ENCODE measurements around the gene OR6P1. TPM values are rescaled to one million over a fixed set of nuclear protein-coding genes. Genes with fewer than 3 reads are reported as not detected.

The OR6P1 gene, protein sequence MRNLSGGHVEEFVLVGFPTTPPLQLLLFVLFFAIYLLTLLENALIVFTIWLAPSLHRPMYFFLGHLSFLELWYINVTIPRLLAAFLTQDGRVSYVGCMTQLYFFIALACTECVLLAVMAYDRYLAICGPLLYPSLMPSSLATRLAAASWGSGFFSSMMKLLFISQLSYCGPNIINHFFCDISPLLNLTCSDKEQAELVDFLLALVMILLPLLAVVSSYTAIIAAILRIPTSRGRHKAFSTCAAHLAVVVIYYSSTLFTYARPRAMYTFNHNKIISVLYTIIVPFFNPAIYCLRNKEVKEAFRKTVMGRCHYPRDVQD
- total RNA-seq: not detected

DNA sequence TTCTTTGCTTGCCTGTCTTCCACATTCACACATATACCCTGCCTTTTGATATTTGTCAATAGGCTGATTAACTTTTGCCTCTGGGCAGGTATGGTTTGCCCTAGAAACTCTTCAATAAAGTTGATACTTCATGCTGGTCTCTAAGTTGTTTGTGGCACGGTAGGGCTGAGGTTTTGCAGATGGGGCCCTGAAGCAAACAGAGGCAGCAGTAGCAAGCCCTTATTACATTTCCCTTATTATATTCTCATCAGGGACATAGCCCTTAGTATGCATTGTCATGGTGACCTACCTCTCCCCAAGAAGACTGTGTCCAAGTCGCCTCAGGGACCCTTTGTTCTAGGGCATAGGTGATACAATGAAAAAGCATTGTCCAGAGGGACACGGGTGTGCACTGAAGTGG is at the start of gene OR6P1:
TSS of gene OR6P1 (minus strand) at position 101 of the 400 bp plus-strand sequence. CDS start 6,976 bp downstream, outside the sequence.
- no peak for FAIRE-seq
- DNase-seq (ENCODE audit: low spot score in 2 of 2): no peak

DNA sequence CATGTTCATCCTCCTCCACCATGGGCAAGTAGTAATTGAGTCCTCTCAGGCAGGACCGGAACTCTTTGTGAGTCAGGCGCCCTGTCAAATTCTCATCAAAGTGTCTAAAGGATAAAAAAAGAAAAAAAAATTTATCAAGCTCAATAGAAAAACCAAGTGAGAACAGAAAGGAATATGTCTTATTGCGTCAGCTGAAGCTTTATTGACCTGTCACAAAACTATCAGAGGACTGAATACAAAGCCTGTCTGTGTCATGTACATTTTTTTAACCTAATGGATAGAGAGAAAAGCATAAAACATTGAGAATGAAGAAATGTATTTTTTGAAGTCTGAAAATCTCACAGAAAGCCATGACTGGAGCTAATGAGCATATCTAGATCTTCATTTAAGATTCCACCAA is 43.4 kb upstream of the OR6P1 start:
- no peak for FAIRE-seq

DNA sequence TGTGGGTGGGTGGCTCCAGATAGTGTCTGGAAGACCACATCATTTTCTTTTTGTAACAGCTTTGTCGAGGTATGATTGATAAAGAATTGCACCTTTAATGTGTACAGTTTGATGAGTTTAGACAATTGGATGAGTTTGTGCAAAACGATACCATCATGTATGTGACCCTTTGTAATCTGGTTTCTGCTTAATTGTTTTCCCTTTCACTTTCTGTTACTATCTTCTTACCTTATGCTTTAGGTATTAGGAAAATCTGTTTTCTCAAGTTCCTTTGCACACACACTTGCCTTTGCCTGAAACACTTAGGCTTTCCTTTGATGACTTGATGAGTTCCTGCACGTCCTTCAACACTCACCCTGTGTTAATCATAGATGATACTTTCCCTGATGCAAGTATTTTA is 41.5 kb upstream of the OR6P1 start:
- no peak for DNase-seq (ENCODE audit: low spot score in 2 of 2)
- no peak for FAIRE-seq

More for the DNA sequence above, 43.4 kb upstream of the OR6P1 start:
- DNase-seq (ENCODE audit: low spot score in 2 of 2): no peak

DNA sequence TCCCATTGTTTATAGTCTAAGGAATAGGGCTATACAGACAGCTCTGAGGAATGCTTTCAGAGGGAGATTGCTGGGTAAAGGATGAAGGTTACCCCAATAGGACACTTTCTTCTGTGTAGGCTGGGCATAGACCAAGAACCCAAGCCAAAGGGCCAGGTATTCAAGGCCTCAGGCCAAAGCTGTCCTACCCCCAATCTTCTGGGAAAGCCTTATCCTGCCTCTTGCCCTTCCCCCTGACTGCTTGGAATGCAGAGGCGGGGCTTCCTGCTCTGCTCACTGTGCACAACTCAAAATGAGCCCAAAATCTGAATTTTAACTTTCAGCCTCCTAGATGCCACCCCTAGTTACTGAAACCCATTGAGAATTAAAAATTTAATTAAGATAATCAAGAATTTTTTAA is 36.9 kb upstream of the OR6P1 start:
- DNase-seq (ENCODE audit: low spot score in 2 of 2) (no peak), FAIRE-seq (no peak)

DNA sequence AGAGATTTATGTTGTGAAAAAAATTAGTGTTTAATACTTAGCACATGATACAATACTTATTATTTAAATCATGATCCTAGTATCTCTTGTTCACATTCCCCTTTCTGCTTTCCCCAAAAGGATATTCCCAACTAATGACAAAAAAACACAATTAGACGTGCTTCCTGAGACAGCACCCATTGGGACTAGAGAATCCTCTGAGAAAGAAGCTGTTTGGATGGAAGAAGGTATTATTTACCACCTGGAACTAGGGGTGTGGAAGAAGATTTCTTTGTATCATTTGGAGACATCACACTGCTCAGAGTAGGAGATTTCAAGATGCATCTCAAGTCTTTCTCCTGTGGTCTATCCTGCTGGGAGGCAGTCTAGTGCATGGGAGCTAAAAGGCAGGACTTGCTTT is 34.6 kb upstream of the OR6P1 start, which contains the start of gene OR10Z1:
TSS of gene OR10Z1 (plus strand) at position 301 of the 400 bp plus-strand sequence. CDS start 1,171 bp downstream, outside the sequence.
- no peak for FAIRE-seq
- no peak for DNase-seq (ENCODE audit: low spot score in 2 of 2)

DNA sequence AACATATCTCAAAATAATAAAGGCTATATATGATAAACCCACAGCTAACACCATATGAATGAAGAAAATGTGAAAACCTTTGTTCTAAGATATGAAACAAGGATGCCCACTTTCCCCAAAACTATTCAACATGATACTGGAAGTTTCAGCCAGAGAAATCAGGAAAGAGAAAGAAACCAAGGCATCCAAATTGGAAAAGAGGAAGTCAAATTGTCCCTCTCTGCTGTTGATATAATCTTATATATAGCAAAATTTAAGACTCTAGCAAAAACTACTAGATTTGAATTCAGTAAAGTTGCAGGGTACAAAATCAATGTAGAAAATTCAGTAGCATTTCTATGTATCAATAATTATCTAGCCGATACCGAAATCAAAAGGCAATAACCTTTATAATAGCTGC is 30.4 kb upstream of the OR6P1 start:
- FAIRE-seq (no peak), DNase-seq (ENCODE audit: low spot score in 2 of 2) (no peak)

DNA sequence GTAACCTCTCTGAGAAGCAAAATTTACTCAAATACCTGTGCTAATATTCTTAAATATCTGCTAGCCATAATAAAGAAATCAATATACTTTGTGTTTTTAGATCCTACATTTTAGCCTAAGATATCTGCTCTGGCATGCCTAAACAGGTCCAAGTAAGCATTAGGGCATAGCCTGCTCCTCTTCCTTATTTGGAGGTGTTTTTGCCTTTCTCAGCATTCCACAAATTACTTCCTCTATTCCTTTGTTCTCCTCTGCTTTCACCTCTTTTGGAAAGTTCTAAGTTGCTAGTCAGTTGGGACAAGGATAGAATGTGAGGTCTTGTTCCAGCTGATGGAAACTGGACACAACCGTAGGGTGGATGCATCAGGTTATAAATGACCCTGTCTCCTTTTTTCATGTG is 16.6 kb upstream of the OR6P1 start:
- FAIRE-seq (no peak), DNase-seq (ENCODE audit: low spot score in 2 of 2) (no peak)

DNA sequence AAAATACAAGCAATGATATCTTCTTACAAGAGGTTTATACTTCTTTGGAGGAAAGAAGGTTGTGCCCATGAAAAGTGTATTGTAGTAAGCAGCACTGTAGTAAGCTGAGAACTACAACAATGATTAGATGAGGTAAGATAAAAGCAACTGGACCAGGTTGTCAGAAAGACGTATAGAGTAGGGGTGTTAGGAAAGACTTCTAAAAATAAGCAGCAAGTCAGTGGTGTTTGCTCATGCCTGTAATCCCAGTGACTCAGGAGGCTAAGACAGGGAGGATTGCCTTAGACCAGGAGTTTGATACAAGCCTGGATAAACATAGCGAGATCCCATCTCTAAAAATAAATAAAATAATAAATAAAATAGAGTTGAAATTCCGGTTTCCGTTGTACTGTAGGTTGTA is 13.6 kb upstream of the OR6P1 start:
- FAIRE-seq: no peak
- DNase-seq (ENCODE audit: low spot score in 2 of 2): no peak

DNA sequence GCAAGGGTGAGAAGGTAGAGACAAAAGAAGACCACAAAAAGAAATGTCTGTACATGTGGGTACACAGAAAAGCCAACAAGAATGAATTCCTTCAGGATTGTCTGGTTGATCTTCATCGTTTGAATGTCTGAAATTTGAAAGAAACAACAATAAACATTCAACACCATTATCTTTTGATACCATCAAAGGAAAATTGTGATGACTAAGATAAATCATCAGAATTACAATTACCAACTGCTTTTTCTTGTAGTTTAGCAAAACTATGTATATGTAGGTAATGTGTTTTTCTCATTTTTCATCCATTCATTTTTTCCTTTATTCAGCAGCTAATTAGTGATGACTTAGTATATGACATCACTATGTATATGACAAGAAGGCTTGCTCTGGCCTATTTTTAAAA is 9.4 kb upstream of the OR6P1 start, which contains the start of gene OR10X1:
TSS of gene OR10X1 (minus strand) at position 167 of the 400 bp plus-strand sequence. CDS start at position 167, 0 bp downstream.
- no peak for FAIRE-seq
- no peak for DNase-seq (ENCODE audit: low spot score in 2 of 2)

DNA sequence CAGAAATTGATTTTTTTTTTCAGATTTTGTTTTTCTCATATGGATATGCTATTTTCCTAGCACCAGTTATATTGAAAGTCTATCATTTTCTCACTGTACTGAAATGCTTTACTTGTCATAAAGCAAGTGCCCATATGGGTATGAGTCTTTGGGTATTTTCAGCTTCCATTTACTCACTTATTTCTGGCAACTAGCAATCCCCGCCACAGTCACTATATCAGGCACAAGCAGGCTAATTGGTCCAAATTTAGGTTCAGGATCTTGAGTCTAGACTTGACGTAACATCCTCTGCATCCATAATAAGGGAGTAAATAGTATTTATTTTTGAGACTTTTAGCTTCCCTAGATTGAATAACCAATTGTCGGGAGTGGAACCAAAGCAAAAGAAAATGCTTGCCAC is 7.2 kb upstream of the OR6P1 start:
- no peak for FAIRE-seq

DNA sequence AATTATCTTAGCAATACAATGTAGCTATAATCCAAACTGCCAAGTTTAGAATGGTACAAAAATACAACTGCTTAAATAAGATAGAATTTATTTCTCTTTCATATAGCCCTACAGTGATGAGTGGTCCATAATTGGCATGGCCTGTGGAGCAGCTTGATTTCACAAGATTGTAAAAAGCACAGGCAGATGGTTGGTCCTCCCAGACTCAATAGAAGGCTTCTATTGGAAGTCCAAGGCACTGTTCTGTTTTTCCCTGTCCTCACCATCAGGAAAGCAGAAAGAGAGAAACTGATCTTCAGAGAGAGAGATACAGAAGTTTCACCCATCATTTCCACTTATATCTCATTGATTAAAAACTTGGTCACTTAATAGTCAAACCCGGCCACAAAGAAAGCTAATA is 1.8 kb upstream of the OR6P1 start:
- DNase-seq (ENCODE audit: low spot score in 2 of 2): no peak
- FAIRE-seq: no peak

More for the DNA sequence above, 7.2 kb upstream of the OR6P1 start:
- DNase-seq (ENCODE audit: low spot score in 2 of 2): no peak

DNA sequence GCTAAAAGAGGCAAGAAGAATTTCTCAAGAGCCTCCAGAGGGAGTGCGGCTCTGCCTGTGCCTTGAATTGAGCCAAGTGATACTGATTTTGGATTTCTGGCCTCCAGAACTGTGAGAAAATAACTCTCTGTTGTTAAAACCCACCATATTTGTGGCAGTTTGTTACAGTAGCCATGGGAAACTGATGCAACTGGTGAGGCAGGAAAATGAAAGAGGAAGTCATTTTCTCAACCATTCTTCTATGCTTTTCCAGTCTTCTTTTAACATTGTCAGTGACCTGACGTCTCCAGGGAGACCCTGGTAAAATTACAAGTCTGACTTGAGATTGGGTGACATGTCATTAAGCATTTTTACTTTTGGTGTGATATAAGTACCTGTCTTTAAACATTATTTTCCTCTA is 5.8 kb downstream of the OR6P1 start:
- DNase-seq (ENCODE audit: low spot score in 2 of 2) (no peak), FAIRE-seq (no peak)

DNA sequence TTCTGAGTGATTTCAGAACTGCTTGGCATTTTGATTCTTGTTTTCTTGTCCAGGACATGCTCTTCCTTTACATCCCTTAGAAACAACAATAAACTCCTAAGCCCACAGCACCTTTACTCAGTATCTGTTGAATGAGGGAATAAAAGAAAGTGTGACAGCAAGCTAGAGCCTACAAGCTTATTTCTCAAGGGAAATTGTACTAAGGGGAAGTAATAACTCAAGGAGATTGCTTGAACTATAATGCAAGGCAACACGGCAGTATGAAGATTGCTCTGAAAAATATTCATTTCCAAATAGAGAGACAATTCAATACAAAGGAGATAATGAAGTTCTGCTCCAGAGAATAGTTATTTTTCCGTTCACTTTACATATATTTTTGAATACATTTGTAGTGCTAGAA is 6.5 kb downstream of the OR6P1 start:
- no peak for DNase-seq (ENCODE audit: low spot score in 2 of 2)
- no peak for FAIRE-seq

DNA sequence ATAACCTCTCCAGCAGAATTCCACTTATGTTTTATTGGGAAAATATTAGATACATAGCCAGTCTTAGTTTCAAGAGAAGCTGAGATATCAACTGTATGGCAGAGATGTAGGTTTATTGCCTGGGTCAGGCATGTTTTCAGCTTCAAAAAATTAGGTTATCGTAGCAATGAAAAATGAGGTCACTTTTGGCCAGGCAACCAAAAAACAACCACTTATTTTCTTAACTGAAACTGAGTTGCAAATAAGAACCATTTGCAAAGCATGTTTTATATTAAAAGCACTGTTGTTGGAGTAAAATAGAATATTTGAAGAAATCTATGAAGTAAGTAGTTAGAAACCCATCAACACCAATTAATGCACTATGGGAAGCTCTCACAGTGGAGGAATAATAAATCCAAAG is 10.7 kb downstream of the OR6P1 start:
- FAIRE-seq (no peak), DNase-seq (ENCODE audit: low spot score in 2 of 2) (no peak)

DNA sequence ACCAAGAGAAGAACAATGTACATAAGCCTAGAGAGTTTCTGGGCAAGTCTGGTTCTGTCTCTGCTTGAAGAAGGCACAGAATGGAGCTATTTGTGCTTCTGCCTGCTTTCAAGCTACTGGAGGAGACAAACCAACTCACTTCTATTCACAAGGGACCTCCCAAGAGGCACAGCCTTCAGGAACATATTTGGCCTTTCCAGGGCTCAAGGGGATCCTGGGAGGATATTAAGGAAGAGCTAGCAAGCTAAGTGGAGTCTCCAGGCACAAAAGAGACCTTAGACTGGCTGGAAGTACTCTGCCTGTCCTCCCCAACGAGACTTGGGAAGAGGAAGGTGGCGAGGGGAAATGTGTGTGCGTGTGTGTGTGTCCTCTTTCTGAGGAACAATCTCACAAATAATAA is 16.0 kb downstream of the OR6P1 start, which contains the start of gene OR6Y1:
TSS of gene OR6Y1 (minus strand) at position 54 of the 400 bp plus-strand sequence. CDS start 6,300 bp downstream, outside the sequence.
- DNase-seq (ENCODE audit: low spot score in 2 of 2) (no peak), FAIRE-seq (no peak)

DNA sequence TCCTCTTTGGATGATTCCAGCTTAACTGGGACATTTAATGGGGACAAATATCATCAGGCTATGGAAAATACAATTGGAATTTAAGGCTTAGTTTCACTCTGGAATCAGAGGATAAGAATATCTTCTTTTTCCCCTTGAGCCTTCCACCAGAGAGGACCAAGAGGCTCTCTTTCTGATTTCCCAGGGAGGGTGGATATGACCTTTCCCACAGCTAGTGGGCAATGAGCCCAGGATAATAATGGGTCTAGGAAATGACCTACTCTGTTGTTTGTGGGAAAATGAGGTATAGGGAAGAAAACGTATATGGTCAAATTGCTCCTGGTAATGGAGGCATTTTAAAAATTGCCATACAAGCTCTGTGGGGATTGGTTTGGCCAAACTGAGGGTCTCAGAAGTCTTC is 18.1 kb downstream of the OR6P1 start:
- FAIRE-seq (no peak), DNase-seq (ENCODE audit: low spot score in 2 of 2) (no peak)

DNA sequence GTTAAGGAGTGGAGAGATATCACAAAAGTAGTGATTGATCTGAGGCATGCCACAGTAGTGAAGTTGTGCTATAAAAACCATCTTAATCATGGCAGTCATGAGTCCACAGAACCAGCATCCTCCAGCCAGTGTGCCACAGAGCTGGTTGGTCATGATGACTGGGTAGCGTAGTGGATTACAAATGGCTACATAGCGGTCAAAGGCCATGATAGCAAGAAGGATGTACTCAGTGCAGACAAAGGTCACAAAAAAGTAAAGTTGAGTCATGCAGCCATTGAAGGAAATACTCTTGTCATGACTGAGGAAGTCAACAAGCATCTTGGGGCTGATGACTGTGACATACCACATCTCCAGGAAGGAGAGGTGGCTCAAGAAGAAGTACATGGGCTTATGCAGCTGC is 22.8 kb downstream of the OR6P1 start:
- FAIRE-seq (no peak), DNase-seq (ENCODE audit: low spot score in 2 of 2) (no peak)

DNA sequence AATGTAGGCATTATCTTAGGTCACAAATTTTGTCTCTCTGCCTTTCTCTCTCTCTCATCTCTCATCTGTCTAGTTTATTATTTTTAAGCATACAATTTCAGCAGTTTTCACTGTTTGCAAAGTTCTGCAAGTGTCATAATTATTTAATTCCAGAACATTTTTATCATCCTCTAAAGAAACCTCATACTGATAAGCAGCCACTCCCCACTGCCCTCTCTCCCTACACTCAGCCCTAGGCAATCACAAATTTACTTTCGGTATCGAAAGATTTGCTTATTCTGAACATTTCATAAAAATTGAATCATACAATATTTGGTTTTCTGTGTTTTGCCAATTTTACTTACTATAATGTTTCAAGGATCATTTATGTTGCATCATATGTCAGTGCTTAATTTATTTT is 32.8 kb downstream of the OR6P1 start:
- DNase-seq (ENCODE audit: low spot score in 2 of 2) (no peak), FAIRE-seq (no peak)

DNA sequence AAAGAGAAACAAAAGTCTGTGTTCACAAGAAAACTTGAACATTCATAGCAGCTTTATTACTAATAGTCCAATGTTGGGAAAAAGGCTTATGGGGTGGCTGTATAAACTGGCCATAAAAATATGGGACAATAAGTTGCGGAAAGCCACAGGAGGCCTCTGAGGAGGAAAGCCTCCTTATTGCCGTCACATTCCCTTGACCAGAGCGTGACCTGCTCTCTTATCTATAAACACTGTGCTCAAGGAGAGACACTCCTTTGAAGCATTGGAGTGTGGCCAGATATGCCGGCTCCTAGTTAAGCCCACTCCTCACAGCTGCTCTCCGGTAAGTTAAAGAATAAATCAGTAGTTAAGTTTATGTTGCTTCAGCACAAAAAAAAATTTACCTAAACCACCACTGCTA is 35.9 kb downstream of the OR6P1 start:
- FAIRE-seq: no peak
- no peak for DNase-seq (ENCODE audit: low spot score in 2 of 2)

DNA sequence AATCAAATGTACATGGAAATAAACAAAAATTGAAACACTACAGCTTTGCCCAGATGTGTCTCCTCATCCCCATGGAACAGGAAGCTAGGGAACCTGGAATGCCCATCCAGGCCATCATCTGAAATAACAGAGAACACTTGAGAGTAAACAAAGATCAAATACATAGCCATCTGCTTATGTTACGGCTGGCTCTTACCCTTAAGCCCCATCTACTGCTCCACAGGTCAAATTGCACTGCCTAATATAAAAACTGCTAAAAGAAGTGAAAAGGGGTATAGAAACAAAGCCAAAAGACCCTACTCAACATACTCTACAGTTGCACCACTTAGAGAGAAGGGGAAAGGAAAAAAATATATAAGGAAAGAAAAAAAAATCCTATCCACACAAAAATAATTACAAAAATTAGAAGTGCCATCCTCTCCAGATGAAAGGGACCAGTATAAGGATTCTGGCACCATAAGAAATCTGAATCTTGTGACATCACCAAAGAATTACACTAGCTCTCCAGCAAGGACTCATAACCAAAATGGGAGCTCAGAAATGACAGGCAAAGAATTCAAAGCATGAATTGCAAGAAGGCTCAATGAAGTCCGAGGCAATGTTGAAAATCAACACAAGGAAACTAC is 43.1 kb downstream of the OR6P1 start:
- FAIRE-seq (no peak), DNase-seq (ENCODE audit: low spot score in 2 of 2) (no peak)

DNA sequence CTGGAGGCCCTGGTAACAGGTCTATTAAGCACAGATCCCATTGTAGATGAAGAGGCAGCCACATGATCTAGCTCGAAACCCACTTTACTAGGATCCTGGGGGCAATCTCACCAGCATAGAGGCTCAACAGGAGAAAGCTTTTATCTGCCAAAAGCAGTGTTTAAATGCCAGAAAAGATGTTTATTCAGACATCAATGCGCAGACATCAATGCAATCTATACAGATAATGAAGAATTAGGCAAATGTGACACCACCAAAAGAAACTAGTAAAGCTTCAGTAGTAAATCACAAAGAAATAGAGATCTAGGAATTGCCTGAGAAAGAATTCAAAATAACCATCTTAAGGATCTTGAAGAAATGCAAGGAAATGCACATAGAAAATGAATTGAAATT is 48.7 kb downstream of the OR6P1 start:
- no peak for DNase-seq (ENCODE audit: low spot score in 2 of 2)
- no peak for FAIRE-seq
